DOHH2 (cell line): Measurements from ENCODE around the gene SALL2.

Experiments used
- H3F3A ChIP-seq: fragments of 200-600 bp; sonication (generic), shearing (Covaris generic); 2 replicates; pipeline ENCODE4 v1.6.0; 2016; ENCODE audit warnings: antibody characterized with exemption, mild to moderate bottlenecking; ENCODE audit not compliant: control insufficient read depth, insufficient read depth
- H3K27ac ChIP-seq: fragments of 200-600 bp; sonication (generic); 2 replicates; pipeline ENCODE4 v1.5.1; 2014; ENCODE audit warnings: low read depth, mild to moderate bottlenecking, low read length, moderate library complexity
- H3K27me3 ChIP-seq: fragments of 200-600 bp; sonication (generic); 2 replicates; pipeline ENCODE4 v1.6.1; 2014; ENCODE audit warnings: mild to moderate bottlenecking, low read length, mixed read lengths; ENCODE audit not compliant: control insufficient read depth
- H3K36me3 ChIP-seq: fragments of 200-600 bp; sonication (generic); 2 replicates; pipeline ENCODE4 v1.6.1; 2014; ENCODE audit warnings: mild to moderate bottlenecking, low read length, moderate library complexity, mixed read lengths; ENCODE audit not compliant: control insufficient read depth
- H3K4me1 ChIP-seq: fragments of 200-600 bp; sonication (generic); 2 replicates; pipeline ENCODE4 v1.6.1; 2014; ENCODE audit warnings: mild to moderate bottlenecking, low read length, mixed read lengths; ENCODE audit not compliant: control insufficient read depth
- H3K4me2 ChIP-seq: fragments of 200-600 bp; sonication (generic); 2 replicates; pipeline ENCODE4 v1.6.0; 2014; ENCODE audit warnings: mild to moderate bottlenecking, low read length, moderate library complexity
- H3K4me3 ChIP-seq: fragments of 200-600 bp; sonication (generic); 2 replicates; pipeline ENCODE4 v1.5.1; 2014; ENCODE audit warnings: mild to moderate bottlenecking, low read length, mixed read lengths
- H3K79me2 ChIP-seq: fragments of 200-600 bp; sonication (generic); 2 replicates; pipeline ENCODE4 v1.6.1; 2014; ENCODE audit warnings: mild to moderate bottlenecking, low read length, mixed read lengths; ENCODE audit not compliant: control insufficient read depth
- H3K9me2 ChIP-seq: fragments of 200-600 bp; sonication (generic); replicated peaks from 2 replicates; pipeline ENCODE4 v1.6.1; 2014; ENCODE audit warnings: mild to moderate bottlenecking, low read length, mixed read lengths; ENCODE audit not compliant: control insufficient read depth
- H3K9me3 ChIP-seq: fragments of 200-600 bp; sonication (generic); 2 replicates; pipeline ENCODE4 v1.6.1; 2014; ENCODE audit warnings: antibody characterized with exemption, low read length, mixed read lengths; ENCODE audit not compliant: control insufficient read depth, insufficient read depth
- H4K20me1 ChIP-seq: fragments of 200-600 bp; sonication (generic); 2 replicates; pipeline ENCODE4 v1.6.0; 2014; ENCODE audit warnings: low read depth, mild to moderate bottlenecking, antibody characterized with exemption, low read length, moderate library complexity; ENCODE audit not compliant: control insufficient read depth, insufficient read depth
- EZH2phosphoT487 ChIP-seq: fragments of 200-600 bp; sonication (generic); IDR thresholded peaks from 2 replicates; pipeline ENCODE4 v1.6.1; 2017; ENCODE audit warnings: borderline replicate concordance, mild to moderate bottlenecking, antibody characterized with exemption, low read length, moderate library complexity, mixed read lengths
- TF ChIP-seq, protein P1 (sequence below): fragments of 200-600 bp; sonication (generic); IDR thresholded peaks from one replicate; pipeline ENCODE4 v1.5.1; 2014; ENCODE audit warnings: antibody characterized with exemption, mild to moderate bottlenecking, low read depth, low read length; ENCODE audit not compliant: poor library complexity, severe bottlenecking

Gene SALL2

GRCh38 chr14:21541413-21542074, 15.4 kb upstream of the SALL2 start:
- H3K79me2 ChIP-seq = no peaks in the 10 kb centered on the region
- peaks cover 23% of the 10 kb centered on the region for H3K27me3 ChIP-seq
- no peaks in the 10 kb centered on the region for H4K20me1 ChIP-seq
- TF ChIP-seq EZH2phosphoT487 = no peak
- TF ChIP-seq, protein P1, sequence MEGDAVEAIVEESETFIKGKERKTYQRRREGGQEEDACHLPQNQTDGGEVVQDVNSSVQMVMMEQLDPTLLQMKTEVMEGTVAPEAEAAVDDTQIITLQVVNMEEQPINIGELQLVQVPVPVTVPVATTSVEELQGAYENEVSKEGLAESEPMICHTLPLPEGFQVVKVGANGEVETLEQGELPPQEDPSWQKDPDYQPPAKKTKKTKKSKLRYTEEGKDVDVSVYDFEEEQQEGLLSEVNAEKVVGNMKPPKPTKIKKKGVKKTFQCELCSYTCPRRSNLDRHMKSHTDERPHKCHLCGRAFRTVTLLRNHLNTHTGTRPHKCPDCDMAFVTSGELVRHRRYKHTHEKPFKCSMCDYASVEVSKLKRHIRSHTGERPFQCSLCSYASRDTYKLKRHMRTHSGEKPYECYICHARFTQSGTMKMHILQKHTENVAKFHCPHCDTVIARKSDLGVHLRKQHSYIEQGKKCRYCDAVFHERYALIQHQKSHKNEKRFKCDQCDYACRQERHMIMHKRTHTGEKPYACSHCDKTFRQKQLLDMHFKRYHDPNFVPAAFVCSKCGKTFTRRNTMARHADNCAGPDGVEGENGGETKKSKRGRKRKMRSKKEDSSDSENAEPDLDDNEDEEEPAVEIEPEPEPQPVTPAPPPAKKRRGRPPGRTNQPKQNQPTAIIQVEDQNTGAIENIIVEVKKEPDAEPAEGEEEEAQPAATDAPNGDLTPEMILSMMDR = no peak
- no peak overlapping the region for H3K4me2 ChIP-seq
- no peaks in the 10 kb centered on the region for H3F3A ChIP-seq
- H3K36me3 ChIP-seq = no peaks in the 10 kb centered on the region
- no peaks in the 10 kb centered on the region for H3K9me3 ChIP-seq
- H3K27ac ChIP-seq = no peak overlapping the region
- H3K4me3 ChIP-seq = no peak overlapping the region
- H3K9me2 ChIP-seq = no peaks in the 10 kb centered on the region
- H3K4me1 ChIP-seq = peaks cover 12% of the 10 kb centered on the region

GRCh38 chr14:21539189-21539940, 13.2 kb upstream of the SALL2 start:
- H3K4me2 ChIP-seq = no peak overlapping the region

DNA sequence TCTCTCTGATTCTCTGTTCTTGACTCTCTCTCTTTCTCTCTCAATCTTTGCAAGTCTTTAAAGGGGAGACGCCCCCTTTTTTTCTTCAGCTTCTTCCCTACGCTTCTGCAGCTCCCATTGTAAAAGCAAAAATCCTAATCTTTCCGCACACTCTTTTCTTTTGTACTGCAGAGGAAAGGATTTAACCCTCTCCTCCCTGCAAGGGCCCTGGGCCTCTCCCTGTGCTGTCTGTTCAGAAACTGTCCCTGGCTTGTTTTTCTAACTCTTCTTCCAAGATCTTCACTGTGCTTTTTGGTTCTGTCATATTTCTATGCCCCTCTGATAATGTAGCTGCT, 10.9 kb upstream of the SALL2 start:
- no peak overlapping the region for H3K4me3 ChIP-seq
- H3K9me3 ChIP-seq = no peaks in the 10 kb centered on the region
- H3K4me1 ChIP-seq = peaks cover 21% of the 10 kb centered on the region
- no peaks in the 10 kb centered on the region for H3K79me2 ChIP-seq
- H3F3A ChIP-seq = no peaks in the 10 kb centered on the region
- H3K9me2 ChIP-seq = no peaks in the 10 kb centered on the region
- H4K20me1 ChIP-seq = no peaks in the 10 kb centered on the region
- H3K4me2 ChIP-seq = no peak overlapping the region
- peaks cover 43% of the 10 kb centered on the region for H3K27me3 ChIP-seq
- no peak overlapping the region for H3K27ac ChIP-seq
- TF ChIP-seq, protein P1 = no peak
- no peak for TF ChIP-seq EZH2phosphoT487
- H3K36me3 ChIP-seq = no peaks in the 10 kb centered on the region

More at GRCh38 chr14:21539189-21539940, 13.2 kb upstream of the SALL2 start:
- no peaks in the 10 kb centered on the region for H3K36me3 ChIP-seq
- H3K4me3 ChIP-seq = no peak overlapping the region
- H3K27ac ChIP-seq = no peak overlapping the region
- peaks cover 21% of the 10 kb centered on the region for H3K4me1 ChIP-seq
- no peaks in the 10 kb centered on the region for H3K79me2 ChIP-seq
- peaks cover 37% of the 10 kb centered on the region for H3K27me3 ChIP-seq
- H4K20me1 ChIP-seq = no peaks in the 10 kb centered on the region
- TF ChIP-seq EZH2phosphoT487 = no peak
- TF ChIP-seq, protein P1 = no peak
- no peaks in the 10 kb centered on the region for H3K9me3 ChIP-seq
- no peaks in the 10 kb centered on the region for H3K9me2 ChIP-seq
- H3F3A ChIP-seq = no peaks in the 10 kb centered on the region
